NB4 (cell line): ENCODE measurements around the gene SLC25A48.

Experiments
- CTCF ChIP-seq: IDR thresholded peaks from one replicate; pipeline ENCODE4 v1.5.1; 2012; ENCODE audit warnings: low read depth, low read length
- MAX ChIP-seq: IDR thresholded peaks from 2 replicates; pipeline ENCODE4 v1.6.1; 2011; ENCODE audit warnings: low read depth, low read length
- MYC ChIP-seq: IDR thresholded peaks from 2 replicates; pipeline ENCODE4 v1.6.1; 2011; ENCODE audit warnings: low read depth, low read length
- POLR2A ChIP-seq: IDR thresholded peaks from 2 replicates; pipeline ENCODE4 v1.6.1; 2011; ENCODE audit warnings: mild to moderate bottlenecking; ENCODE audit not compliant: insufficient read length; ENCODE audit errors: extremely low read depth

- TF ChIP-seq POLR2A (no peak), CTCF (no peak), MYC (no peak), MAX (no peak)
Measured at GRCh38 chr5:135846311-135846710, 11.8 kb downstream of the SLC25A48 start.
